Ramos (cell line): ENCODE measurements around the gene UNC5A.

Experiments
- in situ Hi-C: fragments of 300-500 bp; cut with MboI; formaldehyde crosslinking; loops from one replicate; pipeline ENCODE4 v1.14.3; 2022; ENCODE audit warnings: low sequenced_read_pairs; ENCODE audit not compliant: unreplicated experiment

Gene UNC5A

GRCh38 chr5:176810081-176810597 is at the start of gene UNC5A:
Gene UNC5A, plus strand, starts transcription at chr5:176810559. Its CDS starts 192 bp downstream, at chr5:176810751.
- in situ Hi-C loops: no loop called here

GRCh38 chr5:176761755-176762154 is 48.6 kb upstream of the UNC5A start:
- in situ Hi-C loops: no loop called here

- in situ Hi-C loops: no loop called here
Observed at GRCh38 chr5:176762489-176762888, 47.9 kb upstream of the UNC5A start.

- in situ Hi-C loops: no loop called here
Observed at GRCh38 chr5:176765687-176766086, 44.7 kb upstream of the UNC5A start.

GRCh38 chr5:176768174-176768970 is 42.0 kb upstream of the UNC5A start:
- in situ Hi-C loops: no loop called here

- in situ Hi-C loops: no loop called here
Observed at GRCh38 chr5:176769911-176770310, 40.4 kb upstream of the UNC5A start.

GRCh38 chr5:176770431-176770830 is 39.9 kb upstream of the UNC5A start:
- in situ Hi-C loops: no loop called here

GRCh38 chr5:176771102-176771845 is 39.1 kb upstream of the UNC5A start:
- in situ Hi-C loops: no loop called here

GRCh38 chr5:176772271-176773210 is 37.8 kb upstream of the UNC5A start:
- in situ Hi-C loops: no loop called here

- in situ Hi-C loops: no loop called here
Observed at GRCh38 chr5:176773408-176774035, 36.8 kb upstream of the UNC5A start.

- in situ Hi-C loops: no loop called here
Observed at GRCh38 chr5:176774216-176775171, 35.9 kb upstream of the UNC5A start.

- in situ Hi-C loops: no loop called here
Observed at GRCh38 chr5:176775409-176775808, 35.0 kb upstream of the UNC5A start.

GRCh38 chr5:176776141-176776865 is 34.1 kb upstream of the UNC5A start:
- in situ Hi-C loops: no loop called here

GRCh38 chr5:176776916-176777315 is 33.4 kb upstream of the UNC5A start:
- in situ Hi-C loops: no loop called here

- in situ Hi-C loops: no loop called here
Observed at GRCh38 chr5:176778921-176779465, 31.4 kb upstream of the UNC5A start.

- in situ Hi-C loops: no loop called here
Observed at GRCh38 chr5:176779537-176779936, 30.8 kb upstream of the UNC5A start.

- in situ Hi-C loops: no loop called here
Observed at GRCh38 chr5:176780176-176781053, 29.9 kb upstream of the UNC5A start.
